Measurements from ENCODE around the gene C4BPA.

DNA sequence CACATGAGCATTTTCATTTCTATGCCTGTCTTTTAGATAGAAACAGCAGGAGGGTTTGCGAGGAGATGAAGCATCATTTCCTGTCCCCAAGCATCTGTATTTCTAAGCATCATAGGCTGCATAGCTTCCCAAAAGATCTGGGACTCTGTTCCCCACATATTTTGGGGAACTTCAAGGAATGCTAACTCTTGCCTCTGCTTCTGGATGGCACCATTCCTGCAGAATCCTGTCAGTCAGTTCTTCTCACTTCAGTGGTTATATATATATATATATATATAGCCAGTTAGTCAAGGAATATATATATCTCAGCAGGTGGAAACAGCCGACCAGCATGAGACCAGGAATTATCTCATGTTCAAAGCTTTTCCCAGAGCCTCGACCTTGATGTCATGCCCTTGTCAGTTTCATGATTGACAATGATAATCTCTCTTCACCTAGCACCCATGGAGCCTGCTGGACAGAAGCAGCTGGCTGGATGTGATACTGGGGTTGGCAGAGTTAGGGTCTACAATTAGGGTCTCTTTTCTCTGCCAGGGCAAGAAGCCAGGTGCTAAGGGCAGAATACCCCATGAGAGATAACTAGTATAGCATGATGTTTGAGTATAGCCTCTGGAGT is 48.5 kb upstream of the C4BPA start:
- TF ChIP-seq POLR2A (IDR thresholded peaks at IDR 0.05) (no peak), POLR2AphosphoS5 (IDR thresholded peaks at IDR 0.05) (no peak)
